ENCODE measurements around the gene MXD1. TPM values are rescaled to one million over a fixed set of nuclear protein-coding genes. Genes with fewer than 3 reads are reported as not detected.

The MXD1 gene
- total and polyA plus RNA-seq, 2 donors (not counting 1 experiment from before 2014, with no cell fraction given), result 16.0 to 20.6 TPM

DNA sequence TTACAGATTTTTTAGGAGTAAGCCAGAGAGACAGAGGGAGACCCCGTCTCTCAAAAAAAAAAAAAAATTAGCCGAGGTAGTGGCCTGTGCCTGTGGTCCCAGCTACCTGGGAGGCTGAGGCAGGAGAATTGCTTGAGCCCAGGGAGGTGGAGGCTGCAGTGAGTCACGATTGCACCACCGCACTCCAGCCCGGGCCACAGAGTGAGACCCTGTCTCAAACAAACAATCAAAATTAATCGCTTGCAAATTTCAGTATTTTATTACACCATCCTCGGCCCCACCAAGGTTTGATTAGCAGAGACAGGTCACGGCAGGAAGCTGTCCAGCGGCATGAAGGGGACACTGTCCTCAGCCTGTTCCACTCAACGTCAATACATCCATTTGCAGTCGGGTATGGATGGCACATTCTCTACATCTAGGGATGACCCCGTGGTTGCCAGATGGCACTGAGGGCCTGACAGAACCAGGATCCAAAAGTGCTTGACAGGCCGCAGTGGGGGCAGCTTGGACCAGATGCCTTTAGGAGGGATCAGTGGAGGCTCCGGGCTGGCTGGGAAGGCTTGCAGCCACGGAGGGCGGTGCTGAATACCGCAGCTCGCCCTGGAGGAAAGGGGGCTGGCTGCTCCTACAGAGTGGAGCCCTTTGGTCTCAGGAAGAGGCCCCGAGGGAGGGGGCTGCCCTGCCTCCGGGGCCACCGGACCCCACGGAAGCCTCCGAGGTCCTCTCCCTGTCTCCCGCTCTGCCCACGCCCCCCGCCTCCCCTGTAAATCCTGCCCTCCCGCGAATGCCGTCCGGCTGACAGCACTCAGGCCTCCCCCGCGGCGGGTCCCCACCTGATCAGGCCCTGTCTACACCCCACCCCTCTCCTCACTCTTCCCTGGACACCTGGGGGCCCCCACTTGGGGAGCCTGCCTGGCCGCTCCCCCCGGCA lies 33.4 kb downstream of the MXD1 start:
- Mint-ChIP-seq H3K9me3 (ENCODE audit: insufficient read depth) (no peaks in the 10 kb centered on the region), H3K27ac (no peak overlapping the region), H3K4me1 (peaks cover 7% of the 10 kb centered on the region), H3K4me3 (no peak overlapping the region), H3K27me3 (peaks cover 3% of the 10 kb centered on the region)
- no peak overlapping the region for H2AFZ ChIP-seq (ENCODE audit: insufficient read depth, low read depth, low read length, poor library complexity, severe bottlenecking)
- H3K9ac ChIP-seq (ENCODE audit: low read length), result no peak overlapping the region
- 69% methylated on average over 34 of the region's 35 CpGs for WGBS (ENCODE audit: insufficient coverage)
- H3K27me3 ChIP-seq (replicated peaks in 1 of 4; ENCODE audit: control extremely low read depth in 1 of 4, control insufficient read depth in 3 of 4, insufficient read depth in 4 of 4, low read length in 3 of 4), result no peaks in the 10 kb centered on the region
- H3K79me2 ChIP-seq (ENCODE audit: control insufficient read depth, insufficient read depth, low read length), result no peaks in the 10 kb centered on the region
- ATAC-seq (ENCODE audit: low read depth) (no peak), DNase-seq (no peak)
- H3K4me1 ChIP-seq (ENCODE audit: control insufficient read depth in 2 of 2, insufficient read depth in 2 of 2, low read length in 2 of 2), result peaks cover 0 to 8% of the 10 kb centered on the region in 2 donors
- POLR2A ChIA-PET, result no interaction called here
- H3K36me3 ChIP-seq (replicated peaks in 1 of 2; ENCODE audit: control extremely low read depth in 1 of 2, control insufficient read depth in 1 of 2, extremely low read depth in 1 of 2, insufficient read depth in 2 of 2, low read length in 1 of 2), result peaks cover 0 to 3% of the 10 kb centered on the region in 2 experiments
- H3K27ac ChIP-seq (ENCODE audit: low read length in 2 of 2), result no peak overlapping the region
- H4K20me1 ChIP-seq (ENCODE audit: control insufficient read depth, insufficient read depth, low read length, poor library complexity, severe bottlenecking), result no peaks in the 10 kb centered on the region
- H3K4me3 ChIP-seq (ENCODE audit: control extremely low read depth in 1 of 5, extremely low read depth in 1 of 5, insufficient read depth in 1 of 5, low read depth in 2 of 5, low read length in 4 of 5), result no peak overlapping the region
- H3K4me2 ChIP-seq (replicated peaks; ENCODE audit: low read depth, low read length, poor library complexity, severe bottlenecking), result no peak overlapping the region
- CTCF ChIA-PET, result interaction anchor here (1.5 kb wide), 1 partner anchor 123 kb away, joined by 4 read pairs; no protein-coding TSS in a partner anchor
- H3K9me3 ChIP-seq (ENCODE audit: control extremely low read depth in 1 of 3, control insufficient read depth in 2 of 3, insufficient read depth in 1 of 3, low read length in 2 of 3), result no peaks in the 10 kb centered on the region
- TF ChIP-seq EZH2 (IDR thresholded peaks at IDR 0.05; ENCODE audit: borderline replicate concordance, insufficient read depth, low read depth, low read length, poor library complexity, severe bottlenecking) (no peak), CTCF (IDR thresholded peaks at IDR 0.05) (no peak)
- intact Hi-C loops (cut with micrococcal nuclease), result no loop called here
